Astrocyte of the hippocampus (primary cell): ENCODE data around the gene KPNA4.
"Not testable (repeated sequence)": the region's sequence is repeated elsewhere in the genome, so short reads cannot be mapped to it uniquely, and the experiment has no call there.

Source experiments
- DNase-seq: peaks from one replicate; pipeline ENCODE4 v3.0.0; 2011; ENCODE audit warnings: low read depth, low spot score

The KPNA4 gene

DNA sequence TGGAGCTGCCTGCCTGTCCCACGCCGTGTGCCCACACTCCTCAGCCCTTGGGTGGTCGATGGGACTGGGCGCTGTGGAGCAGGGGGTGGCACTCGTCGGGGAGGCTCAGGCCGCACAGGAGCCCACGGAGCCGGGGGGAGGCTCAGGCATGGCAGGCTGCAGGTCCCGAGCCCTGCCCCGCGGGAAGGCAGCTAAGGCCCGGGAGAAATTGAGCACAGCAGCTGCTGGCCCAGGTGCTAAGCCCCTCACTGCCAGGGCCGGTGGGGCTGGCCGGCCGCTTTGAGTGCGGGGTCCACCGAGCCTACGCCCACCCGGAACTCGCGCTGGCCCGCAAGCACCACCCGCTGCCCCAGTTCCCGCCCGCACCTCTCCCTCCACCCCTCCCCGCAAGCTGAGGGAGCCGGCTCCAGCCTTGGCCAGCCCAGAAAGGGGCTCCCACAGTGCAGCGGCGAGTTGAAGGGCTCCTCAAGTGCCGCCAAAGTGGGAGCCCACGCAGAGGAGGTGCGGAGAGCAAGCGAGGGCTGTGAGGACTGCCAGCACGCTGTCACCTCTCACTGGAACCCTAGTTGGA, 8.7 kb upstream of the KPNA4 start:
- not testable (repeated sequence) for DNase-seq

GRCh38 chr3:160569894-160570652, 4.7 kb upstream of the KPNA4 start:
- no peak for DNase-seq

DNA sequence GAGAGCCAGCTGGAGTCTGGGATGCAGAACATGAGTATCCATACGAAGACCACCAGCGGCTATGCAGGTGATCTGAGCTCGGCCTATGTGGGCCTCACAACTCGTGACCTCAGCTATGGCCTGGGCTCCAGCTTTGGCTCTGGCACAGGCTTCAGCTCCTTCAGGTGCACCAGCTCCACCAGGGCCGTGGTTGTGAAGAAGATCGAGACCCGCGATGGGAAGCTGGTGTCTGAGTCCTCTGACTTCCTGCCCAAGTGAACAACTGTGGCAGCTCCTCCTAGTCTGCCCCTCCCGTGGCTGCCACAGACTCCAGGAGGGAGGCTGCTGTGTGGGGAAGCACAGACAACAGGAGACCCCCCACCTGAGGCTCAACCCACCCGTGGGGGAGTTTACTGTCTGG, 3.6 kb upstream of the KPNA4 start:
- no peak for DNase-seq

DNA sequence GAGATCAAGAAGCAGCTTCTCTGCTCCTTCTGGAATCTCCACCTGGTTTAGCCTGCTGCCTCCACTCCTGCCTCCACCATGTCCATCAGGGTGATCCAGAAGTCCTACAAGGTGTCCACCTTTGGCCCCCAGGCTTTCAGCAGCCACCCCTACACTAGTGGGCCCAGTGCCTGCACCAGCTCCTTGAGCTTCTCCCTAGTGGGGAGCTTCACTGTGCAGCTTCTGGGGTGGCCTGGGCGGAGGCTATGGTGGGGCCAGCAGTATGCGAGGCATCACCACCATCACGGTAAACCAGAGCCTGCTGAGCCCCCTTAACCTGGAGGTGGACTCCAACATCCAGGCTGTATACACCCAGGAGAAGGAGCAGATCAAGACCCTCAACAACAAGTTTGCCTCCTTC, 2.4 kb upstream of the KPNA4 start:
- no peak for DNase-seq

DNA sequence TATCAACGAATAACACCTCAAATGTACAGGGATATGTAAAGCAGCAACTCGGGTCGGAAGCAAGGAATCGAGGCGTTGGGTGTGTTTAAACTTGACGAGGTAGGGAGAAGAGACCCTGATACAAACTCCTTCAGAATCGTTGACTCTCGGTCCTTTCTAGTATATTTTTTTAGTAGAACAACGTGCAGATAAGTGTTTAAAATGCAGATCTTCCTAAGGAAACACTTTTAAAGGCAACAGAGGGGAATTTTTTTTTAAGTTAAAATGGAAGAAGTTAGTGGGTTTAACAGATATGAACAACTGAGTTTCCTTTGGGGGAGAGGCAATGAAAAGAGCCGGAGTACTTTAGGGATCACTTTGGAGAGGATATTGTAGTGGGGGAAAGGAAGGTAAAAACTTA, 1.1 kb upstream of the KPNA4 start:
- DNase-seq: no peak

GRCh38 chr3:160564949-160565441, 376 bp downstream of the KPNA4 start:
- peak; percentile 78 for DNase-seq

GRCh38 chr3:160564258-160564911, 986 bp downstream of the KPNA4 start:
- DNase-seq: peak; percentile 29

DNA sequence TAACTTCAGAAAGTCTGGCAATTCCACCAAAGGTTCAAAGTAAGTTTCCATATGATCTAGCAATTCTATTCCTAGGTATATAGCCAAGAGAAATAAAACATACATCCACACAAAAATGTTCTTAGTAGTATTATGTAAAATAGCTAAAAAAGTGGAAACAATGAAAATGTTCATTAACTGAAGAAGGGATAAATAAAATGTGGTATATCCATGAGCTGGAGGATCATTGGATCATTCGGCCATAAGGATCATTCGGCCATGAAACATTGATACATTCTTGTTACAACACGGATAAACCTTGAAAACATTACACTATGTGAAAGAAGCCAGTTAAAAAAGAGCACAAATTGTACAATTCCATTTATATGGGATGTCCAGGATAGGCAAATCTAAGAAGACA, 2.4 kb downstream of the KPNA4 start:
- no peak for DNase-seq

GRCh38 chr3:160557571-160557970, 7.8 kb downstream of the KPNA4 start:
- DNase-seq: no peak

GRCh38 chr3:160556141-160556540, 9.2 kb downstream of the KPNA4 start:
- DNase-seq: no peak

DNA sequence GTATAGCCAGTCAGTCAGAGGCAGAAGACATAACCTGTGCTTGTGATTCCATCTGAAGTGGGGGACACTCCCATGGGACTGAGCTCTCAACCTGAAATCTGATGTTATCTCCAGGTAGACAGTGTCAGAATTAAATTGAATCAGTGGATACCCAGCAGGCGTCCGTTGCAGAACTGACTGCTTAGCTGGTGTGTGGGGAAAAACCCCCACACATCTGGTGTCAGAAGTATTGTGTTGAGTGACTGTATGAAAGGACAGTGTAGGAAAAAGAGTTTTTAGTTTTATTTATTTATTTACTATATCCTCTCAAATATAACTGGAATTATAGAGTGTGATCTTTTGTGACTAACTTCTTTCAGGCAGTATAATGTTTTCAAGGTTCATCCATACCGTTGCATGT, 10.4 kb downstream of the KPNA4 start:
- DNase-seq: no peak

DNA sequence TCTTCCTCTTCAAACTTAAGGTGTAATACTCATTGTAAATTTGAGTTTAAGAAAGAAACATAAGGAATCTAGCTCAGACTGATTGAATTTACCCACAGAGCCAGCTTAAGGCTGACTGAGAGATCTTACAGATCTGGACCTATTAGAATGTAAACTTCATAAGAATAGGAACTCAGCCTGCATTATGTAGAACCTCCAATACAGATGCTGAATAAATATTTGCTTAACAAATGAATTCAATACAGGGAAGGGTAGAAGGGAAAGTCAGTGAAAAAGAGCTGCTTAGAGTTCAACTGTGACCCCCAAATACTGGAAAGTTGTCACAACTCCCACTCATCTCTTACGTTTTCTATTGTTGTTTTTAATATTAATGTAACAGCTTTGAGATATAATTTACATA, 11.5 kb downstream of the KPNA4 start:
- no peak for DNase-seq

DNA sequence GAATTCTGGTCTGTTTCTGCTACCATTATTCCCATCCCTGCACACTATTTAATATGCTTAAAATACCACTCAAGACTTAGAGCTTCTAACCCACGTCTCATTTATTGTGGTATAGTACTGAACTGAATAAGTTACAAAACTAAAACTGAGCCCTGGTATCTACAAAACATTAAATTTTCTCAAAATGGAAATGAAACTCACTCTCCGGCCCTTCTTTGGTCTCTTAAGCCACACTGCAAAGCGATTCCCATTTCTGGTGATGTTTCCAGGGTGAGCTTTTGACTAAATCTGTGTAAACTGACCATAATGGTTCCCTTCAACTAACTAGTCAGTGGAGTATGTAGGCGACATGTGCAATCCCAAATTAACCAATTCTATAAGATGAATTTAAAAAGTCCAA, 18.6 kb downstream of the KPNA4 start:
- no peak for DNase-seq

DNA sequence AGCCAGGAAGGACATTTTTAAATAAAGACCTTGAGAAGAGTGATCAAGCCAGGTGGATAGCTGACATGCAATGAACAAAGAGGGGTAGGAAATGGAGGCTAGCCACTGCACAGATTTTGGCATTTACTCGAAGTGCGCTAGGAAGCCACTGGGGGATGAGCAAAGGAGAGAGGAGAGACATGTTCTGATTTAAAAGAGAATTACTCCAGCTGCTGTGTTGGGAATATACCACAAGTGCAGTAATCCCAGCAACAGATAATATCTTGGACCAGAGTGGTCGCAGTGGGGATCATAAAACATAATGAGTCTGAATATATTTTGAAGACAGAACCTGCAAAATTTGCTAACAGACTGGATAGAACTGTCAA, 19.9 kb downstream of the KPNA4 start:
- DNase-seq: no peak

- DNase-seq: peak; percentile 26
These were observed 20.4 kb downstream of the KPNA4 start for GRCh38 chr3:160544844-160545503.

- no peak for DNase-seq
These were observed 24.8 kb downstream of the KPNA4 start for GRCh38 chr3:160540551-160540950.

DNA sequence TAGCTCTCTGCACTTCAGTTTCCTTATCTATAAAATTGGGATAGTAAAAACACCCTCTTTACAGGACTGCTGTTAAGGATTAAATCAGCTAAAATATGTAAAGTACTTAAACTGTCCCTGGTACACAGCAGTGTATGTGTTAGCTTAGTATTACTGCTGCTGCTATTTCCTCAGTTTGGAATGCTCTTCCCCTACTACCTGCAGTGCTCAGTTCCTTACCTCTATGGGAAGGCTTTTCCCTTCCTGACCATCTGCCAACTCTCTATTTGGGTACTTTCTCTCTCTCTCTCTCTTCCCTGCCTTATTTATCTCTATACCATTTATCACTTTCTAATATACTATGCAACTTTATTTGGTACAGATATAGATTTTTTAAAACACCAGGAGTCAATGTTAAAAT, 26.5 kb downstream of the KPNA4 start:
- DNase-seq: no peak

DNA sequence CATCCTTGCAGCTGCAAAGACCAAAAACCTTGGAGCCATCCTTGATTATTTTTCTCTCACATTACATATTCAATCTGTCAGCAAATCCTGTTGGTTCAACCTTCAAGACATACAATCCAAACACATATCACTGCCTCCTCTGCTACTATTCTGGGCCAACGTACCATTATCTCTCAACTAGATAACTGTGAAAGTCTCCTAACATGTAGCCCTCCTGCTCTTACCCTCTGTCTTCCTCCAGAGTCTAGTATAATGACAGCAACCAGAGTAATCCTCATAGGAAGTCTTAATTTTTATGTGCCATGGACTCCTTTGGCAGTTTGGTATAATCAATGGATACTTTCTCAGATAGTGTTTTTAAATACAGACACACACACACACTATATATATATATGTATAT, 27.6 kb downstream of the KPNA4 start:
- no peak for DNase-seq

GRCh38 chr3:160532371-160532770, 33.0 kb downstream of the KPNA4 start:
- no peak for DNase-seq

DNA sequence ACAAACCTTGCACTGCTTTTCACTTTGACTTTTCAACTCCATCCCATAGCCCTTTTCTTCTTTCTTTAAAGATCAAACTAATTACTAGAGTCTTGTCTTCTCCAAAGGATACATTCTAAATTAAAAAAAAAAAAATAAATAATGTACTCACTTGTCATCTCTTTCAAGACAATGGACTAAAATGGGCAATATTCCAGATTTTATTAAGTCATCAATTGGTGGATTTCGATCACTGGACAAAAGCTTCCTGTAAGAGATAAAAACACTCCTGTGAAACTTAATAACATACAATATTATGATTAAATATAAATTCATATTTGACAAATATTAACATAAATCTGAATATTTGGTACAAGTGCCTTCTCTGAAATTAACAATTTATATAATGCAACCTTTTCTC, 34.1 kb downstream of the KPNA4 start:
- no peak for DNase-seq

DNA sequence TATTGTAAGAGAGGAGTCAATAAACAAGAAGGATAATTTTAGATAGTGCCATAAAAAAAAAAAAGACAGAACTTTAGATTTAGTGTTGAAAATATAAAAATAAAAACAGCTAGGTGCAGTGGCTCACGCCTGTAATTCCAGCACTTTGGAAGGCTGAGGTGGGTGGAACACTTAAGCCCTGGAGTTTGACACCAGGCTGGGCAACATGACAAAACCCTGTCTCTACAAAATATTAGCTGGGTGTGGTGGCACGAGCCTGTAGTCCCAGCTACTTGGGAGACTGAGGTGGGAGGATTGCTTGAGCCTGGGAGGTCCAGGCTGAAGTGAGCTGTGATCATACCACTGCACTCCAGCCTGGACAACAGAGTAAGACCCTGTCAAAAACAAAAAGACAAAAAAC, 49.0 kb downstream of the KPNA4 start:
- DNase-seq: not testable (repeated sequence)

DNA sequence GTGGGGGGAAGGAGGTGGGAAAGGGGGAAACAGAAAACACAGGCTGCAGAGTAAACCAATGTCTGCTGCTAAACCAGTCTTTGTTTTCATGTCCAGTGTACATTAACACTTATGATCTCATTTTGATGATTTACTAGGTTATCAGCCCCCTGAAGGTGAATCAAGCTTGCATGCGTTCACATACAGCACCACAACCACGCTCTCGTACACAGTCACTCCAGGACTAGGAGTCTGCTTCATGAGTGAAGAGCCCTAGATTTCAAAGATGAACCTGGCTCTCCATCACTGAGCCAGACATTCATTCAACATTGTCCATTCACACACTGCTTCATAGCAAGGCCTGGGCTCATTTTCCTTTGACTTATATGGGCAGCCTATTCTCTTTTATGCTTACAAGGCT, 64.0 kb downstream of the KPNA4 start:
- DNase-seq: no peak

DNA sequence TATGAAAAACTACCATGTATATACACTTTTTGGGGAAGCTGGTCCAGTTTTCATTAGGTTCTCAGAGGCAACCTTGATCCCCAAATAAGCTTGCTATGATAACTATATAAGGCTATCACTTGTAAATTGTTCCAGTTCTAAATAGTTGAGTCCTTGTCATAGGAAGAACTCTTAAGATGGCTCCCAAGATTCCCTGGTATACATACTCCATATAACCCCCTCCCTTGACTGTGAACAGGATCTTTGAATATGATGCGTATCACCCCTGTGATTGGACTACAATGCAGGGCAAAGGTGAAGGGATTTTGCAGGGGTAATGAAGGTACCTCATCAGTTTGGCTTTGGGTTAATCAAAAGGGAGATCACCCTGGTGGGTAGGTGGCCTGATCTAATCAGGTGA, 67.2 kb downstream of the KPNA4 start:
- no peak for DNase-seq
